ENCODE data around the gene USP30.
A peak's percentile ranks its signal among the peaks of the same experiment; 100 is the strongest.
"Not testable (repeated sequence)": the region's sequence is repeated elsewhere in the genome, so short reads cannot be mapped to it uniquely, and the experiment has no call there.

Gene USP30

GRCh38 chr12:109016978-109017377 is 35.4 kb upstream of the USP30 start:
- no peak for DNase-seq (ENCODE audit: low read depth, low spot score)
- no peak overlapping the region for H3K4me3 ChIP-seq (ENCODE audit: low read depth, low read length)
- in situ Hi-C loops (cut with HindIII; ENCODE audit: low sequenced_read_pairs): no loop called here
- TF ChIP-seq CTCF (IDR thresholded peaks at IDR 0.05; ENCODE audit: low read depth, low read length): no peak

GRCh38 chr12:109018296-109018695 is 34.1 kb upstream of the USP30 start:
- H3K4me3 ChIP-seq (ENCODE audit: low read depth, low read length): no peak overlapping the region
- in situ Hi-C loops (cut with HindIII; ENCODE audit: low sequenced_read_pairs): no loop called here
- DNase-seq (ENCODE audit: low read depth, low spot score): no peak
- TF ChIP-seq CTCF (IDR thresholded peaks at IDR 0.05; ENCODE audit: low read depth, low read length): no peak

- H3K4me3 ChIP-seq (ENCODE audit: low read depth, low read length): no peak overlapping the region
- TF ChIP-seq CTCF (IDR thresholded peaks at IDR 0.05; ENCODE audit: low read depth, low read length): no peak
- in situ Hi-C loops (cut with HindIII; ENCODE audit: low sequenced_read_pairs): no loop called here
- no peak for DNase-seq (ENCODE audit: low read depth, low spot score)
These were observed 32.1 kb upstream of the USP30 start for GRCh38 chr12:109020146-109020795.

DNA sequence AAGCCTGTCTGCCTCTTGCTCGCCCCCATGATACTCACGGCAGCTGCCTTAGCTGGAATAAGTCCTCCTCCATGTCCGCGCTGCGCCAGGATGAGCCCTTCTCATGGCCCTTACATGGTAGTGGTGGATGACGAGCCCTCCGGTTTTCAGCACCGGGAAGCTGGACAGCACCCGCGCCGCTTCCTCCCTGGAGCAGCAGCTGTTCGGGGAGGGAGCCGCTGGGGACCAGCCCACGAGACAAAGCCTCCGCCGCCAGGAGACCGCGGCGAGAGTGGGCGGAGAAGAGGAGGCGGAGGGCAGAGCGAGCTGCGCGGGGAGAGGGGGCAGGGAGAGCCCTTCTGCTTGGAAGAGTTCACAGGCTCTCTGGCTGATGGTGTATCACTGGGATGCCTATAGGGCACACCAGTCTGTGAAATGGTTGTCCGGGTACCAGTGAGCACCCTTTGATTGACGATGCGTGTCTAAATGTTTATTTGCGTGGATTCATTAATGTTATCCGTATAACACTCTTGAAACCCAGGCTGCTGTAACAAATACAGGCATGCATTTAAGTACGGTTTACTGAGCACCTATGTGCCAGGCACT is 31.5 kb upstream of the USP30 start, which contains the start of gene SVOP:
TSS of gene SVOP (minus strand) at position 273 of the 585 bp plus-strand sequence. CDS start at position 73, 200 bp downstream.
- in situ Hi-C loops (cut with HindIII; ENCODE audit: low sequenced_read_pairs): no loop called here
- no peak within 1 kb of the TSS for H3K4me3 ChIP-seq (ENCODE audit: low read depth, low read length)
- peak; percentile 84 for DNase-seq (ENCODE audit: low read depth, low spot score)
- TF ChIP-seq CTCF (IDR thresholded peaks at IDR 0.05; ENCODE audit: low read depth, low read length): no peak

GRCh38 chr12:109027767-109028166 is 24.6 kb upstream of the USP30 start:
- in situ Hi-C loops (cut with HindIII; ENCODE audit: low sequenced_read_pairs): no loop called here
- H3K4me3 ChIP-seq (ENCODE audit: low read depth, low read length): no peak overlapping the region
- DNase-seq (ENCODE audit: low read depth, low spot score): peak; percentile 9
- TF ChIP-seq CTCF (IDR thresholded peaks at IDR 0.05; ENCODE audit: low read depth, low read length): no peak

GRCh38 chr12:109028624-109029023 is 23.8 kb upstream of the USP30 start:
- H3K4me3 ChIP-seq (ENCODE audit: low read depth, low read length); in situ Hi-C loops (cut with HindIII; ENCODE audit: low sequenced_read_pairs); DNase-seq (ENCODE audit: low read depth, low spot score): not testable (repeated sequence)

DNA sequence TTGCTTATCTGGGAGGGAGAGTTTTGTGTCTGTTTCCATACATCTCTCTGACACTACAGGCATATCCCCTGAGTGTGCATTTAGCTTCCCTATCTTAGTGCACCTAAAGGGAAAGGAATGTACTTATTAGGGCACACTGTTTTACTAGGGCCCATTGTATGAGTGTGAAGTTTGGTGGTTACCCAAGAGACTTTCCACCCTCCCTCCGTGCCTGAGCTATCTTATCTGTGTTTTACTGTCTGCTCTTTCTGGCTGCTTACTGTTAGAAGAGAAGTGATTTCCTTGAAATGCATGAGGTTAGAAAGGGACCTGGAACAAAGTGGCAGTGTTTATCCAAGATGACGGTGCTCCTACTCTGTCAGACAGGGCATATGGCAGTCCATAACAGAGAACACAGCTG is 23.0 kb upstream of the USP30 start:
- H3K4me3 ChIP-seq (ENCODE audit: low read depth, low read length): no peak overlapping the region
- in situ Hi-C loops (cut with HindIII; ENCODE audit: low sequenced_read_pairs): no loop called here
- TF ChIP-seq CTCF (IDR thresholded peaks at IDR 0.05; ENCODE audit: low read depth, low read length): no peak
- DNase-seq (ENCODE audit: low read depth, low spot score): no peak
